Cardiac muscle cell (in vitro differentiated cells and primary cell): ENCODE results near the gene TET2. TPM values are rescaled to one million over a fixed set of nuclear protein-coding genes. Genes with fewer than 3 reads are reported as not detected.

ENCODE experiments used
- DNase-seq, 2 donors: peaks; one replicate each; pipeline versions ENCODE4 v3.0.0 to v3.0.0-alpha.2; 2010 to 2017; ENCODE audit warnings: low read depth in 1 of 2, low spot score in 1 of 2
- H3K27ac ChIP-seq: fragments of 200-600 bp; sonication (generic); 2 replicates; pipeline ENCODE4 v1.5.1; 2016
- H3K27me3 ChIP-seq: fragments of 200-600 bp; sonication (generic); 2 replicates; pipeline ENCODE4 v1.6.0; 2016; ENCODE audit warnings: control low read depth
- H3K36me3 ChIP-seq: fragments of 200-600 bp; sonication (generic); 2 replicates; pipeline ENCODE4 v1.5.1; 2016; ENCODE audit warnings: control low read depth
- H3K4me1 ChIP-seq: fragments of 200-600 bp; sonication (generic); 2 replicates; pipeline ENCODE4 v1.8.1; 2017; ENCODE audit warnings: low read depth, mild to moderate bottlenecking, mixed run types
- H3K4me3 ChIP-seq: fragments of 200-600 bp; sonication (generic); 2 replicates; pipeline ENCODE4 v1.5.1; 2016; ENCODE audit warnings: mild to moderate bottlenecking
- H3K9me3 ChIP-seq: fragments of 200-600 bp; sonication (generic); 2 replicates; pipeline ENCODE4 v1.5.1; 2017; ENCODE audit warnings: low read depth, mild to moderate bottlenecking, control low read depth
- CTCF ChIP-seq: IDR thresholded peaks from 2 replicates; pipeline ENCODE4 v1.5.1; 2012; ENCODE audit warnings: low read depth, mild to moderate bottlenecking, low read length
- polyA plus RNA-seq: library from polyadenylated mRNA; unstranded; fragments of >200 nt; fragmentation: Nextera tagmentation; extraction: Ambion mirVana; gene quantifications from 2 replicates; pipeline ENCODE4 v1.2.1, GENCODE V29; 2016
- total RNA-seq: library from RNA; depleted of rRNA; stranded (reverse); fragments of >200 nt; gene quantifications from 2 replicates; pipeline ENCODE4 v1.2.3, GENCODE V29; 2016

TET2 gene
- total and polyA plus RNA-seq, 2 experiments from 2014 or later, result 10.5 to 23.3 TPM

GRCh38 chr4:105267280-105267679 lies 120.6 kb downstream of the TET2 start:
- peaks cover 29% of the 10 kb centered on the region for H3K36me3 ChIP-seq

GRCh38 chr4:105272002-105272401 lies 125.3 kb downstream of the TET2 start:
- Histone ChIP-seq H3K36me3 (peaks cover 55% of the 10 kb centered on the region), H3K9me3 (no peaks in the 10 kb centered on the region), H3K27ac (no peak overlapping the region), H3K27me3 (no peaks in the 10 kb centered on the region), H3K4me3 (no peak overlapping the region), H3K4me1 (peaks cover 10% of the 10 kb centered on the region)
- DNase-seq, result no peak
- TF ChIP-seq CTCF, result no peak

More at GRCh38 chr4:105267280-105267679, 120.6 kb downstream of the TET2 start:
- no peak for DNase-seq
- Histone ChIP-seq H3K4me1 (peaks cover 10% of the 10 kb centered on the region), H3K27ac (no peak overlapping the region), H3K9me3 (no peaks in the 10 kb centered on the region), H3K4me3 (no peak overlapping the region), H3K27me3 (no peaks in the 10 kb centered on the region)
- no peak for TF ChIP-seq CTCF

- Histone ChIP-seq H3K27ac (no peak overlapping the region), H3K36me3 (peaks cover 55% of the 10 kb centered on the region), H3K4me3 (no peak overlapping the region), H3K4me1 (no peaks in the 10 kb centered on the region), H3K9me3 (no peaks in the 10 kb centered on the region), H3K27me3 (no peaks in the 10 kb centered on the region)
- no peak for DNase-seq
- no peak for TF ChIP-seq CTCF
These were observed 126.6 kb downstream of the TET2 start for GRCh38 chr4:105273230-105273629.

- TF ChIP-seq CTCF, result no peak
- DNase-seq, result no peak
- H3K27ac ChIP-seq, result no peak overlapping the region
- H3K36me3 ChIP-seq, result peaks cover 55% of the 10 kb centered on the region
- no peaks in the 10 kb centered on the region for H3K4me1 ChIP-seq
- no peak overlapping the region for H3K4me3 ChIP-seq
- no peaks in the 10 kb centered on the region for H3K9me3 ChIP-seq
- H3K27me3 ChIP-seq, result no peaks in the 10 kb centered on the region
These were observed 127.4 kb downstream of the TET2 start for GRCh38 chr4:105274090-105274489.

- Histone ChIP-seq H3K4me1 (no peaks in the 10 kb centered on the region), H3K36me3 (peaks cover 52% of the 10 kb centered on the region), H3K4me3 (no peak overlapping the region), H3K27ac (no peak overlapping the region), H3K9me3 (no peaks in the 10 kb centered on the region), H3K27me3 (no peaks in the 10 kb centered on the region)
- TF ChIP-seq CTCF, result no peak
- DNase-seq, result peak in 1 of 2 donors; percentile 2
These were observed 127.8 kb downstream of the TET2 start for GRCh38 chr4:105274504-105274903.
